ENCODE data around the gene OXSM. TPM values are rescaled to one million over a fixed set of nuclear protein-coding genes. Genes with fewer than 3 reads are reported as not detected.

Gene OXSM
- total RNA-seq, 1 donor from 2014 or later, result 1.6 TPM

DNA sequence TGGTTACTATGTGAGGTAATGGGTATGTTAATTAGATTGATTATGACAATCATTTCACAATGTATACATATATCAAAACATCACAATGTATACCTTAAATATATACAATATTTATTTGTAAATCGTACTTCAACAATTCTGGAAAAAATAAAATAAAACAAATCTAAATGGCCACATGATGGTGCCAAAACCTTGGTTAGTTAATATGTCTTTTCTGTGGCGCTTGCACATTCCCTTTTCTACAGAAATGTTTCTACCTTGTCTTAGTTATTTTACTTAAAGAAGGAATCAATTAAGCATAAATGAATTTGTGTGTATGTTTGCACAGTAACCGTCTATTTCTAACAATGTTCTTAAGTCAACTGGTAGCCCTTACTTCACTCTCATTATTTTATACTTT, 53.4 kb downstream of the OXSM start:
- H3K4me1 Mint-ChIP-seq, result peaks cover 7% of the 10 kb centered on the region
- Histone ChIP-seq H3K9me3 (ENCODE audit: low read depth) (no peaks in the 10 kb centered on the region), H3K4me3 (no peak overlapping the region), H2AFZ (replicated peaks) (no peak overlapping the region), H3K36me3 (no peaks in the 10 kb centered on the region), H3K4me2 (no peak overlapping the region), H4K20me1 (ENCODE audit: low read depth) (no peaks in the 10 kb centered on the region), H3K79me2 (ENCODE audit: low read depth) (no peaks in the 10 kb centered on the region), H3F3A (ENCODE audit: low read depth) (no peaks in the 10 kb centered on the region), H3K27me3 (no peaks in the 10 kb centered on the region), H3K4me1 (no peaks in the 10 kb centered on the region), H3K9ac (no peak overlapping the region), H3K27ac (no peak overlapping the region)
- H3K27me3 Mint-ChIP-seq (ENCODE audit: insufficient read depth, low read depth), result no peaks in the 10 kb centered on the region
- no peak for TF ChIP-seq EZH2 (IDR thresholded peaks at IDR 0.05)
- TF ChIP-seq, protein P1, sequence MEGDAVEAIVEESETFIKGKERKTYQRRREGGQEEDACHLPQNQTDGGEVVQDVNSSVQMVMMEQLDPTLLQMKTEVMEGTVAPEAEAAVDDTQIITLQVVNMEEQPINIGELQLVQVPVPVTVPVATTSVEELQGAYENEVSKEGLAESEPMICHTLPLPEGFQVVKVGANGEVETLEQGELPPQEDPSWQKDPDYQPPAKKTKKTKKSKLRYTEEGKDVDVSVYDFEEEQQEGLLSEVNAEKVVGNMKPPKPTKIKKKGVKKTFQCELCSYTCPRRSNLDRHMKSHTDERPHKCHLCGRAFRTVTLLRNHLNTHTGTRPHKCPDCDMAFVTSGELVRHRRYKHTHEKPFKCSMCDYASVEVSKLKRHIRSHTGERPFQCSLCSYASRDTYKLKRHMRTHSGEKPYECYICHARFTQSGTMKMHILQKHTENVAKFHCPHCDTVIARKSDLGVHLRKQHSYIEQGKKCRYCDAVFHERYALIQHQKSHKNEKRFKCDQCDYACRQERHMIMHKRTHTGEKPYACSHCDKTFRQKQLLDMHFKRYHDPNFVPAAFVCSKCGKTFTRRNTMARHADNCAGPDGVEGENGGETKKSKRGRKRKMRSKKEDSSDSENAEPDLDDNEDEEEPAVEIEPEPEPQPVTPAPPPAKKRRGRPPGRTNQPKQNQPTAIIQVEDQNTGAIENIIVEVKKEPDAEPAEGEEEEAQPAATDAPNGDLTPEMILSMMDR (IDR thresholded peaks at IDR 0.05), result peak; percentile 33
- H3K36me3 Mint-ChIP-seq, result no peaks in the 10 kb centered on the region
- H3K4me3 Mint-ChIP-seq, result no peak overlapping the region
- no peak for DNase-seq (ENCODE audit: low spot score)
- H3K27ac Mint-ChIP-seq, result no peak overlapping the region
- H3K9me3 Mint-ChIP-seq, result peaks cover 3% of the 10 kb centered on the region

Other genes starting within 250 kb of the OXSM start
- 192 and 327 TPM in 2 replicates for gene TOP2B, start 125.2 kb upstream of the OXSM start, total RNA-seq (ENCODE audit: low replicate concordance)
- gene NGLY1, start 6.6 kb upstream of the OXSM start, total RNA-seq (ENCODE audit: low replicate concordance), result 37.7 and 45.0 TPM in 2 replicates